NCI-H82 (cell line): ENCODE data around the gene CACNG4.
A peak's percentile ranks its signal among the peaks of the same experiment; 100 is the strongest.
"Not testable (repeated sequence)": the region's sequence is repeated elsewhere in the genome, so short reads cannot be mapped to it uniquely, and the experiment has no call there.

Experiments used
- DNase-seq: peaks from one replicate; lab custom pipeline; 2025; lab: John Stamatoyannopoulos, UW

Gene CACNG4

GRCh38 chr17:66964930-66965800 lies 658 bp downstream of the CACNG4 start:
- peak; percentile 61 for DNase-seq

GRCh38 chr17:66965801-66966262 lies 1.3 kb downstream of the CACNG4 start:
- DNase-seq, result no peak

- DNase-seq, result no peak
These were observed 1.8 kb downstream of the CACNG4 start for GRCh38 chr17:66966298-66966697.

GRCh38 chr17:66966704-66967418 lies 2.4 kb downstream of the CACNG4 start:
- peak; percentile 88 for DNase-seq

- DNase-seq, result no peak
These were observed 3.5 kb downstream of the CACNG4 start for GRCh38 chr17:66967837-66968543.

GRCh38 chr17:66968916-66969315 lies 4.4 kb downstream of the CACNG4 start:
- no peak for DNase-seq

GRCh38 chr17:66970140-66970539 lies 5.6 kb downstream of the CACNG4 start:
- DNase-seq, result no peak

- DNase-seq, result no peak
These were observed 6.3 kb downstream of the CACNG4 start for GRCh38 chr17:66970797-66971196.

- DNase-seq, result no peak
These were observed 6.8 kb downstream of the CACNG4 start for GRCh38 chr17:66971264-66971663.

GRCh38 chr17:66971730-66972441 lies 7.4 kb downstream of the CACNG4 start:
- no peak for DNase-seq

GRCh38 chr17:66972442-66972830 lies 7.9 kb downstream of the CACNG4 start:
- DNase-seq, result not testable (repeated sequence)

GRCh38 chr17:66975188-66975587 lies 10.7 kb downstream of the CACNG4 start:
- no peak for DNase-seq

GRCh38 chr17:66975614-66976378 lies 11.3 kb downstream of the CACNG4 start:
- peak; percentile 44 for DNase-seq

- DNase-seq, result no peak
These were observed 11.8 kb downstream of the CACNG4 start for GRCh38 chr17:66976379-66976663.

GRCh38 chr17:66976781-66977201 lies 12.3 kb downstream of the CACNG4 start:
- peak; percentile 21 for DNase-seq

- DNase-seq, result no peak
These were observed 14.1 kb downstream of the CACNG4 start for GRCh38 chr17:66978514-66979061.

- DNase-seq, result no peak
These were observed 16.4 kb downstream of the CACNG4 start for GRCh38 chr17:66980896-66981295.

GRCh38 chr17:66981983-66982508 lies 17.5 kb downstream of the CACNG4 start:
- no peak for DNase-seq

GRCh38 chr17:66983414-66984021 lies 19.0 kb downstream of the CACNG4 start:
- DNase-seq, result no peak

- no peak for DNase-seq
These were observed 20.2 kb downstream of the CACNG4 start for GRCh38 chr17:66984730-66985129.
